ENCODE results near the gene SHOC2. TPM values are rescaled to one million over a fixed set of nuclear protein-coding genes. Genes with fewer than 3 reads are reported as not detected.

SHOC2 gene
- total RNA-seq, 4 donors from 2014 or later, result 49.2 to 50.9 (median 50.5) TPM

GRCh38 chr10:110947061-110947595, 27.7 kb downstream of the SHOC2 start:
- no peak overlapping the region for H3K27ac ChIP-seq
- WGBS, 2 donors, result 71 to 74% methylated on average over 4 of the region's 4 CpGs
- H3K9me3 ChIP-seq, result peaks cover 0 to 4% (median 2%) of the 10 kb centered on the region in 4 donors

GRCh38 chr10:110951381-110951780, 32.0 kb downstream of the SHOC2 start:
- peaks cover 0 to under 1% (median 0%) of the 10 kb centered on the region in 4 donors for H3K4me1 ChIP-seq
- no peak overlapping the region for H3K27ac ChIP-seq
- no peak overlapping the region for H3K4me3 ChIP-seq
- no peak for DNase-seq (ENCODE audit: low spot score in 2 of 2)
- H3K36me3 ChIP-seq, result peaks cover 0 to 21% (median 0%) of the 10 kb centered on the region in 3 donors
- 93 to 96% methylated on average over 4 of the region's 4 CpGs for WGBS, 2 donors
- no peaks in the 10 kb centered on the region for H3K27me3 ChIP-seq
- no peaks in the 10 kb centered on the region for H3K9me3 ChIP-seq
- no peak for TF ChIP-seq CTCF (IDR thresholded peaks at IDR 0.05)
- TF ChIP-seq POLR2A (IDR thresholded peaks at IDR 0.05), result no peak
- no peak for TF ChIP-seq EP300 (IDR thresholded peaks at IDR 0.05)

More at GRCh38 chr10:110947061-110947595, 27.7 kb downstream of the SHOC2 start:
- TF ChIP-seq EP300 (IDR thresholded peaks at IDR 0.05) (no peak), CTCF (IDR thresholded peaks at IDR 0.05) (no peak), POLR2A (IDR thresholded peaks at IDR 0.05) (no peak)
- no peak for DNase-seq (ENCODE audit: low spot score in 2 of 2)
- Histone ChIP-seq H3K27me3 (no peaks in the 10 kb centered on the region), H3K36me3 (peaks cover 0 to 26% (median 0%) of the 10 kb centered on the region in 3 donors), H3K4me3 (no peak overlapping the region), H3K4me1 (peaks cover 0 to 15% (median 0%) of the 10 kb centered on the region in 4 donors)

GRCh38 chr10:110957606-110958005, 38.2 kb downstream of the SHOC2 start:
- Histone ChIP-seq H3K36me3 (peaks cover 0 to 2% (median 0%) of the 10 kb centered on the region in 3 donors), H3K27me3 (no peaks in the 10 kb centered on the region), H3K4me1 (peaks cover 0 to 29% (median 0%) of the 10 kb centered on the region in 4 donors), H3K27ac (no peak overlapping the region), H3K9me3 (no peaks in the 10 kb centered on the region), H3K4me3 (no peak overlapping the region)
- TF ChIP-seq CTCF (IDR thresholded peaks at IDR 0.05), result no peak
- TF ChIP-seq EP300 (IDR thresholded peaks at IDR 0.05), result no peak
- no peak for TF ChIP-seq POLR2A (IDR thresholded peaks at IDR 0.05)
- WGBS, 2 donors, result 70 to 75% methylated on average over 1 of the region's 1 CpG
- DNase-seq (ENCODE audit: low spot score in 2 of 2), result no peak

GRCh38 chr10:110959379-110960332, 40.3 kb downstream of the SHOC2 start:
- Histone ChIP-seq H3K27me3 (no peaks in the 10 kb centered on the region), H3K4me3 (no peak overlapping the region), H3K36me3 (no peaks in the 10 kb centered on the region), H3K27ac (no peak overlapping the region), H3K9me3 (no peaks in the 10 kb centered on the region), H3K4me1 (peaks cover 0 to 36% (median 0%) of the 10 kb centered on the region in 4 donors)
- TF ChIP-seq CTCF (IDR thresholded peaks at IDR 0.05) (no peak), POLR2A (IDR thresholded peaks at IDR 0.05) (no peak), EP300 (IDR thresholded peaks at IDR 0.05) (no peak)
- WGBS, 2 donors, result 52 to 56% methylated on average over 4 of the region's 4 CpGs
- no peak for DNase-seq (ENCODE audit: low spot score in 2 of 2)

GRCh38 chr10:110960333-110960712, 40.9 kb downstream of the SHOC2 start:
- peaks cover 0 to 42% (median 0%) of the 10 kb centered on the region in 4 donors for H3K4me1 ChIP-seq
- TF ChIP-seq POLR2A (IDR thresholded peaks at IDR 0.05) (no peak), EP300 (IDR thresholded peaks at IDR 0.05) (no peak), CTCF (IDR thresholded peaks at IDR 0.05) (no peak)
- no peak for DNase-seq (ENCODE audit: low spot score in 2 of 2)

More at GRCh38 chr10:110960333-110960712, 40.9 kb downstream of the SHOC2 start:
- no peaks in the 10 kb centered on the region for H3K9me3 ChIP-seq
- H3K36me3 ChIP-seq, result no peaks in the 10 kb centered on the region
- WGBS, 2 donors, result 94 to 95% methylated on average over 1 of the region's 1 CpG
- no peak overlapping the region for H3K27ac ChIP-seq
- no peak overlapping the region for H3K4me3 ChIP-seq
- H3K27me3 ChIP-seq, result no peaks in the 10 kb centered on the region
